HG03060 (cell line): ENCODE measurements around the gene ATG101.

ENCODE experiments used
- ATAC-seq: cut with Tn5 transposase; IDR thresholded peaks from one replicate; pipeline ENCODE4 v1.9.1; 2021; ENCODE audit warnings: low read depth, moderate number of reproducible peaks; ENCODE audit not compliant: unreplicated experiment

ATG101 gene, protein sequence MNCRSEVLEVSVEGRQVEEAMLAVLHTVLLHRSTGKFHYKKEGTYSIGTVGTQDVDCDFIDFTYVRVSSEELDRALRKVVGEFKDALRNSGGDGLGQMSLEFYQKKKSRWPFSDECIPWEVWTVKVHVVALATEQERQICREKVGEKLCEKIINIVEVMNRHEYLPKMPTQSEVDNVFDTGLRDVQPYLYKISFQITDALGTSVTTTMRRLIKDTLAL

DNA sequence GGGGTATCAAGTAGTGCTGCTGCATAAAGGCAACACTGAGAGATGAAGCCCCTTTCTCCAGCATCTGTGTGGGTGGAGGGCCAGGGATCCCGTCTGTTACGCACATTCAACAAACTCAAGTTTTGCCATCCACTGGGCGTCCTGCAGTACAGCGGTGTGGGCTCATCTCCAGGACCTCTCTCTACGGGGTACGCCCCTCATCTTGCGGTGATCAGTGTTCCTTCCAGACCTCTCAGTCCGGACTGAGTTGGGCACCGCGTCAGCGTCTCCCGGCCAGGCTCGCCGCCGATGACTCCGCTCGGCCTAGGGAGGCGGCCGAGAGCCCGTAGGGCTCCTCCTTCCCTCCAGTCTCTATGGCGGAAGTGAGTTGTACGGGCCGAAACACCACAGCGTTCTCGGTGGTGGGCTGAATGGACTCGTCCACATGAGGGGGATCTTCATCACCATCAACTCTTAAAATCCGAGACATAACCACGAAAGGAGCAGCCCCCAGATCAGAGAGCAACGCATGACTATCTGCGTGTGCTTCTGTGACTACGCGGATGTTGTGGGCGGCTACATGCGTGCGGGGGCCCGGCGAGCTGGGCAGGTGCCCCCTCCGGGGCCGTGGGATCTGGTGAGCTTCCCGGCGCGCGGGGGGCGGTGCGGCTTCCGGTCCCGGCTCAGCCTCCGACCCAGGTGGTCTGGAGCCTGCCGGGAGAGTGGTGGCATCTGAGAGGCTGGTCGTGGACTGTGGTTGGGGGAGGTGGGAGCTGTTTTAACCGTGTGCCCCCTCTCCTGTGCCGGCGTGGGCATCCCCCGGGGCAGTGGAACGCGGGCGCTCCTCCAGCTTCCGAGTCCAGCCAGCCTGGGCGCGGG lies at the start of gene ATG101:
Gene ATG101 (plus strand): TSS at position 652 of the 858 bp plus-strand sequence. CDS start 3,673 bp downstream, outside the sequence.
- ATAC-seq = peak; percentile 78

DNA sequence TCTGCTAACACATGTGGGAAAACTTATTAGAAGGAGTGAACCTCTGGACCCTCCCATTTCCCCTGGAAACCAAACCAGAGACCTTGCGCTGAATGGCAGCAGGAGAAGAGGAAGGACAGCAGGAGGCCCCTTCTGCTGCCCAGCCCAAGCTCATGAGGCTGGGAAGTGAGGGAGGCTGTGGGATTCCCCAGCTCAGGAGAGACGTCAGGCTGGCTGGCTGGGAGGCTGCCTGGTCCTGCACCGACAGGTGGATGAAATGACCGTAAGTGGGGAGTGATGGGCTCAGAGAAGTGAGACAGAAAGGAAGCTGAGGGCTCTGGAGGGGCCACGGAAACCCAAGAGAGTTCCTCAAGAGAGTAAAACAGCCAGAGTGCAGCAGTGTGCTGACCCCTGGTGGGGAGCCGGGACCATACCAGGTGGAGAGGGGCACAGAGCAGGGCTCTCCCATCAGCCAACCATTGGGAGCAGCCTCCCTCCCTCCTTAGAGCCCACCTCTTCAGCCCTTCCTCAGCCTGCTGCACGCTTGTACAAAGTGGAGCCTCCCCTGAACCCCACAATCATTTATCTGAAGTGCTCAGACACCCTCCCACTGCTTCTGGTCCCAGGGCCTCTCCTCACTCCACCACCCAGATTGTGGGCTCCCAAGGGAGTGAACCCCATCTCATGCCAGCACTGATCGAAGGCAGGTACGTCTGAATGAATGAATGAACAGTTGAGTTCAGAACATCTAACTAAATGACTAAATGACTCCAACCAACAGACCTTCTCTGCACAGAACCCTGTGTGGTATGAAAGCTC lies 49.0 kb upstream of the ATG101 start:
- no peak for ATAC-seq

DNA sequence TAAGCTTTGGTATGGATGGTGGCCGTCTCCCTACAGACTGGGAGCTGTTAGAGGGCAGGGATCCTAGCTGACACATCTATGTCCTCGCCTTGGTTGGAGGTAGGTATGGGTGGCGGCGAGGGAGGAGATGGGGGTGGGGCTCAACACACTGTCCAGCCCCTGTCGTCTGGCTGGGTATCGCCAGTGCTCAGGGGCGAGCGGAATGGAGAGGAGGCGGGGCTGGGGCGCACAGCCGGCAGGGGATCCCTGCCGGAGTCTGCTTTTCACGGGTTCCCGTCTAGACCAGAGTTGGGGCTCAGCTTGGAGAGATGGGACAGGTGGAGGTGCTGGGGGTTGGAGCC lies 47.0 kb upstream of the ATG101 start:
- no peak for ATAC-seq

DNA sequence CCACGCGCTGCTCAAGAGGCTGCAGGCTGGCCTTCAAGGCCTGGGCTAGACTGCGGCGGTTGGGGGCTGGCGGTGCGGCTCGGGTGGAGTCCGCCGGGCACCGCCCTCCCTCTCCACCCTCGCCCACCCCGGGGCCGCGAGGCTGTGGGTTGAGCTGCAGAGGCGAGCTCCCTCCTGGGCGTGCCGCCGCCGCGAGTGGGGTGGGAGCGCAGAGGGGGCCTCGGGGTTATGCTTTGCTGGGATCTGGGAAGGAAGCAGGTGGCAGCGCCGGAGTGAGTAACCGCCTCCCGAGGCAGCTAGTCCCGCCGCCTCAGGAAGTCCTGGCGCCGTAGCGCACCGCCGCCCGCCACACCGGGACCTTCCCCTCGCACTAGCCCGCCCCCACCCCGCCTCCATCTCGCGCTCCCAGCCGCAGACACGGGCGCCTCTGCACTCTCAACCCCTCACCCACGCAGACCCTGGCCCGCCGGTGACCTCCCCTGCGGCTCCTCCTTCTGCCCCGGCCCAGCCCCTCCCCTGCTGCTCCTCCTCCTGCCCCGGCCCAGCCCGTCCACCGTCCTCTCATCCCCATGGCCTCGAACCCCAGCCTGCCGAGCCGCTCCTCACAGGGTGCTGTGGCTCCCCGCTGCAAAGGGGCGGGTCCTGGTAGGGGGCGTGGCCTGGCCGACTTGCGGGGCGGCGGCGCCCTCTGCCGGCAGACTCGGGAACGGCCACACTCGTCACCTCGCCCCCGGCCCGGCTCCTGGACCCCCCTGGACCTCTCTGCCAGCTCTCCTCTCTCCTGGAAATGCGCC lies 46.4 kb upstream of the ATG101 start:
- no peak for ATAC-seq

DNA sequence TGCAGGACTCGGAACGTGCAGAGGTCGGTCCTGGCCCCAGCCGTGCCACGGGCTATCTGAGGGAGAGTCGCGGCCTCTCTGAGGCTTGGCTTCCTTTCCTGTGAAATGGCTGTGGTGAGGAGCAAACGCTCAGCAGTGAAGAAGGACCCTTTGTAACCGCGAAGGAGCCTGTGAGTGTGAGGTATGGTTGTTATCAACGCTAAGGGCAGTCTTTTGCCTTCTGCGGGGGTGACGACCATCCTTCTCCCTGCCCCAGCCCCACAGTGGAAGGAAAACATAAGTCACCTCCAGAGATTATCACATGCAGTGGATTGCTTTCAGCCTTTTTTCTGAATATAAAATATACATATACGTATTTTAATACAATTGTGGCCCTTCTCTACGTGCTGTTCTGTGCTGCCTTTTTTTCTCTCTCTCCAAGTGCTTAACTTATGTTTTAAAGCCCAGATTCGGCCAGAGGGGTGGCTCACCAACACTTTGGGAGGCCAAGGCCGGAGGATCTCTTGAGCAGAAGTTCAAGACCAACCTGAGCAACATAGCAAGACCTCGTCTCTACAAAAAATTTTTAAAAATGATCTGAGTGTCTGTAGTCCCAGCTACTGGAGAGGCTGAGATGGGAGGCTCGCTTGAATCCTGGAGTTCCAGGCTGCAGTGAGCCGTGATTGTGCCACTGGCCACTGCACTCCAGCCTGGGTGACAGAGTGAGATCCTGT lies 45.6 kb upstream of the ATG101 start:
- ATAC-seq = no peak

DNA sequence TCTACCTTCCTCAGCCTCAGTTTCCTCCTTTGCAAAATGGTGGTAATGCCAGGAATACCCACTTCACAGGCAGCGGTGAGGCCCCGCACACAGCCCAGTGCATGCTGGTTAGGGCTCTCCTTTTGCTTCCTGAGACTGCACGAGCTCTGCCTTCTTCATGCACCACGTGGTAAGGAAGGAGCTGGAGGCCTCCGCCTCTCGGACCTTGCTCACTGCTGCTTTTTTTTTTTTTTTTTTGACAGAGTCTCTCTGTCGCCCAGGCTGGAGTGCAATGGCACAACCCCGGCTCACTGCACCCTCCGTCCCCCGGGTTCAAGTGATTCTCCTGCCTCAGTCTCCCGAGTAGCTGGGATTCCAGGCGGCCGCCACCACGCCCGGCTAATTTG lies 44.9 kb upstream of the ATG101 start:
- ATAC-seq = no peak

DNA sequence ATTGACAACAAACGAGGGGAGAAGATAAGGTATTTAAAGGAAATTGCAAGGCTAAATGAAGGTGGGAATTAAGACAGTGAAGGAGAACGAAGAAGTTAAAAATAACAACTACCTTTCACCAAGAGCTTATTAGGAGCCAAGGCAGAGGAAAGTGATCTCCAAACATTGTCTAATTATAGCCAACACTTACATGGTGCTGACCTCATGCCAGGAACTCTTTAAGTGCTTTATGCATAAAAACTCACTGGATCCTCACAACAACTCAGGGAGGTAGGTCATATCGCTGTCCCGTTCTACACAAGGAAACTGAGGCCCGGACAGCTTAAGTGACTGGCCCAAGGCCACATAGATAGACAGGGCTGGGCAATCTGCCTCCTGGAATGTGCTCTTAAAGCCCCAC lies 43.5 kb upstream of the ATG101 start:
- ATAC-seq = no peak

DNA sequence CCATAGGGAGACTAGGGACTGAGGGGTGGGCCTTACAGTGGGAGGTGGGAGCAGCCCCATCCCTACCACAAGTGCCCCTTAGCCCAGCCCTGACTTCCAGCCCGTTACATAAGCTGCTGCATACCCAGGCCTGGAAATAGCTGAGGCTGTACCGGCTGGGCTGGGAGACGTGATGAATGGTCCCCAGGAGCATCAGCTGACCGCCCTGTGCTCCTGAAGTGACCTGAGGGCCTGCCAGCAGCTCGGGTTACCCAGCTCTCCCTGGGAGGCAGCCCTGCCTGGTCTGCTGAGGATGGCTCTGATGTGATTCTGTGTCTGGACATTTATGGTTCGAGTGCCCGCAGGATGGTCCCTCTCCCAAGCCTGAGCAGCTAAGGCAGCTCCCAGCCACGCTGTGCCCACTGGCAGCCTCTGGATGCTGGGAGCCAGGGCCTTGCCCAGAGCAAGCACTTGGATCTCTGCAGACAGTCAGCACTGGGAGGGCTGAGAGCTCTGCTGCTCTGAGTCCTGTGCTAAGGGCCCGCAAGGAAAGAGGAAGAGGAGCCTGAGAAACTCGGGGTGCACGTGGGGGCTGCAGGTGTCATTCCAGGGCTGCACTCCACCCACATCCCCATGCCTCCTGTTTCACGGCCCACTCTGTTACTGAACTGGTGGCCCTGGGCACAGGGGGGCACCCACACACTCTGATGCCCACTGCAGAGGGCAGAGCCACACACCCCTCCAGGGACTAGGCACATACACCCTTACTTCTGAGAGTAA lies 42.5 kb upstream of the ATG101 start:
- ATAC-seq = no peak

DNA sequence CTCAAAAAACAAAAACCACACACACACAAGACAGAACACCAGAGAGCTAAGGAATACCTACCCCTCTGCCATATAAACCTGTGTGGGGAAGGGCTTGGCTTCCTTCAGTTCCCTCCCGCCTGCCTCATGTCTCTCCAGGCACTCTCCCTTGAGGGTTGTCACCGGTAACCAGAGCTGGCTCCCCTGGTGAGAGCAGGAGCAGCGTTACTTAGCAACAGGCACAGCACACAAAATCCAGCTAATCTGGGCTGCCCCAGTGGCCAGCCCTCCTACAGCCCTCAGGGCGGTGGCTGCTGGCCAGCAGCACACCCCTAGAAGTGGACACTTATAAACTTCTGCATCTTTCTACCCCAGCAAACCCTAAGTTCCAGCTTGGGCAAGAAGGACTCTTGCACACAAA lies 40.1 kb upstream of the ATG101 start:
- no peak for ATAC-seq

DNA sequence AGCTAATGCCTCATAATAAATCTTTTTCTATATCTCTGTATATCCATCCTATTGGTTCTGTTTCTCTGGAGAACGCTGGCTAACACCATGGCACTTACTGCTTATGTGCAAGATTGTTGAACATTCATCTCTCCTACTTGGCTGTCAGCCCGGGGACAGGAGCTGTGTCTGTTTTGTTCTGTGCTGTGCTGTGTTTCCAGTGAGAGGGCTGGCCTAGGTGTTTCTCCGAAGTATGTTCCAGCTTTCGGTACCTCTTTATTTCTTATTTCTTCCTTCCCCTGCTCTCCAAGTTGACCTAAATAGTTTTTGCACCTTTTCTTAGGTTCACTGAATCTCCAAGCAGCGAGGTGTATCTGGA lies 37.4 kb upstream of the ATG101 start:
- ATAC-seq = no peak

DNA sequence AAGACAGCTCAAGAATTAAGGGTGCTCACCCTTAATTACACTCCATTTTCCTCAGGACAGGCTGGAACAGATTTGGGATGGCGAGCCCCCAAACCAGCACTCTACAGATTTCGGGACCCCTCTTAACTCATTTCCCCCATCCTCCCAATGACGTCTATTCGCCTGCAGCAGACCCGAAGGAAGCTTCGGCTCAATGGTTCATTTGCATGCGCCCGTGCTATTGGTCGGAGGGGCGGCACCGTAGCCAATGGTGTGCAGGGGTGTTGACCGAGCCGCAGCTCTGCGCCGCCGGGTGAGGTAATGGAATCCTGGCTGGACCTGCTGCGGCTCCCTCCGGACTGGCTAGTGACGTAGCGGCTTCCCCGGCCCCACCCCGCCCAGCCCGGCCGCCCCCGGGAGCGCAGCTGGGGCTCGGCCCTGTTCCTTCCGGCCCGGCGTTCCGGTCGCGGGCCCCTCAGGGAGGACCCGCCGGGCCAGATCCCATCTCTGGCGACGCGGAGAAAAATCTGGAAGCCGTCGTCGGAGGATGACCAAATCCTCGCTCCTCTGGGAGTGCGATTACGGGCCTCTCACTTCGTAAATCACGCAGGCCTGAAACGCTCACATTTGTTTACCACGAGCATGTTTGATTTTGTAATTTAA lies 36.9 kb upstream of the ATG101 start:
- ATAC-seq = peak; percentile 80

DNA sequence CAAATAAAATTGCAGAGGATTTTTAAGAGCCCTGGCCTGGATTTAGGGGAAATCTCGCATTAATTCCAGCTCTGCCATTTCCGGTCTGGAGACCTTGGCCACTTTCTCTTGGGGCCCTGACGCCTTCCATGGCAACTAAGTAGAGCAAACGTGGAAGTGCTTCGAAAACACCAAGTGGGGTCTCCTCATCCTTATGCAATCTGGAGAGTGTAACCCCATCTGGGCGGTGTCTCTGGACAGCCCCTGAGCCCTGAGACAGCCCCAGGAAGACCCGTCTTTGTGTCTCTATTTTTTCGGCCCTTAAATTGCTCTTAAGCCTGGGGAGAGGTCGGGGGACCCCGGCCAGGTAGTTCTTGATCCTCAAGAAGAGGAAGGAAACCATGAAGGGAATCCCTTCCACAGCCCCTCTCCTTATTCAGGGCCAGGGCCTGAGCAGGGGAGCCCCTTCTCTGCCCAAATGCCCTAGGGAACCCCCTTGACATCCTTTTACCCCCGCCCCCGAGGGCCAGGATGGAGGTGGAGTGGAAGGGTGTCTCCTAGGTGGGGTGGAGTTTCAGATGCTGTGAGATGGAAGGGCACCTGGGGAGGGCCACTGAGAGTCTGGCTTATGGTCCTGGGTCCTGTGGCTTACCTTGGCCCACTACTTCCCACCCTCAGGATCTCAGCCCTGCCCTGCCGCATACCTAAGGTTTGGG lies 36.2 kb upstream of the ATG101 start:
- no peak for ATAC-seq

DNA sequence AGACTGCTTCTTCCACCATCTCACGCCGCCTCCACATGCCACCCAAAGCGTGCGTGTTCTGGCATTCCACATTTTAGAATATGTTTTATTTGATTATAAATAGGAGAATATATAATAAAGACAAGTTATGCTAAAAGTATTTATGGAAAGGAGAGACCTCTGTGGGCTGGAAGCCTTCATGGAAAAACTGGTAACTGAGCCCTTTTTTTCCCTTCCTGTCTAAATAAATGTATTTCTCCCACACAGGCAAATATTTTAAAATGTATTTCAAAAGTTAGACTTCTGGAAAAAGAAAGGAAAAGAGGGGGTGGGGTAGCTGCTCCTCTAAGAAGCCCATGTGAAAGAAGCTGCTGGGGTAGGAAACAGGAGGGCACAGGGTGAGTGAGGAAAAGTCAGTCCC lies 34.6 kb upstream of the ATG101 start:
- ATAC-seq = no peak

DNA sequence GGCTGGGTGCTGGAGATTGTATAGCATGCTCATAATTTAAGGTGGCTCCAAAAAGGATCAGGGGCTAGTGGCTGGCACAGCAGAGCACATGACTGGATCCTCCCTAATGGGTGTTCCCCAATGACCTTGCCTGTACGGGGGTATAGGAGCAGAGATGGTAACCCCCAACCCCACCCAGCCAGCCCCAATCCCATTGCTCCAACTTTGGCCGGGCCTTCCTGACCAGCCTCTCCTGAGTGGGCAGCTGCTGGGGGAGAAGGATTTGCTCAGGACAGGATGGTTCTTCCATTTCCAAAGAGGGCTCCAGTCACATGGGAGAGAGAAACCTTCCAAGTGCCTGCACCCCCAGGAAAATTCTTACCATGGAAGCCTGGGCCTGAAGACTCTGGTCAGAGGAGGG lies 33.9 kb upstream of the ATG101 start:
- no peak for ATAC-seq

DNA sequence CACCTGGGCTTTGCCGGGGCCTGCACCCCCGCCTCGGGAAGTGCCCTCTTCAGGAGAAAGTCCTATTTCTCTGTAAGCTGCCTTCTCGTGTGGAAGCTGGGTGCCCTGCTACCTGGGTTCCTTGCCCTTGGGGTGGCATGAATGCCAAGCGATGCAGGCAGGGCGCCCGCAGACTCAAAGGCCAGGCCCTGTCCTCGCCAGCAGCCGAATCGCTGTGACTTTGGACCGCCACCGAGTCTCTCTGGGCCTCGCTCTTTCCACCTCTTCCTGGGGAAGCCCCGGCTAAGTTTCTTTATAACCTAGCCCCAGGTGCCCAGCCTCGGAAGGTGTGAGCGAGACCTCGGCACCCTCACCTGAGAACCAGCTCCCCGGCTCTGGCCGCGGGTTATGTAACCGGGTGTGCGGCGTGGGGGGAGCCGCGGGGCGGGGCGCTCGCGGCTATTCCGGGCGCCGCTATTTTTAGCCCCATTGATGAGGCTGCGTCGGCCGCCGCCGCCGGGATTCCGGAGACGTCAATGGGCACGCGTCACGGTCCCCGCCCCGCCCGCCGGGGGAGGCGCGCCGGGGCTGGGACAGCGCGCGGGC lies 33.1 kb upstream of the ATG101 start:
- no peak for ATAC-seq

DNA sequence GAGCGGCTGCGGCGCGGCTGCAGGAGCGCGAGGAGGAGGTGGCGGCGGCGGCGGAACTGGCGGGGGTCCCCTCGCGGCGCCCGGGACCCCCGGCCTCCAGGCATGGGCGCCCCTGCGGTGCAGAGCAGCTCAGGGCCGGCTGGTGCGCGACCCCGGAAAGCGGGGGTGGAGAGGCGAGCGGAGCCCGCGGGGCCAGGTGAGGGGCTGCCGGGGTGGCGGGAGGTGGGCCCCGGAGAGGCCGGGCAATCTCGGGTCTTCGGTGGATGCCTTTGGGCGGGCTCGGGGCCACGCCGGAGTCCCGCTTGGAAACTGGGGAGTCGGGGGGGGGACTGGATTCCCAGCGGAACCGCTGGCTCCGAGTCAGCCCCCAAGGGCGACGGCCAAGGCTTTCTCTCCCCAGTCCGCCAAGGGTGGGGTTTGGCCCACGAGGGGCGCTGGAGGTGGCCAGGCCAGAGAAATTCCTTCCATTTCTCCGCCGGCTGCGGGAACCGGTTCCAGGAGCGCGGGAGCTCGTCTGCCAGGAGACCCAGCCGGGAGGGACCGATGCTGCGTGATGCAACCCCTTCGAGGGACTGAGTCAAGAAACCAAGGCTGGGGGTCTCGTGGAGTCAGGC lies 32.4 kb upstream of the ATG101 start:
- ATAC-seq = no peak

DNA sequence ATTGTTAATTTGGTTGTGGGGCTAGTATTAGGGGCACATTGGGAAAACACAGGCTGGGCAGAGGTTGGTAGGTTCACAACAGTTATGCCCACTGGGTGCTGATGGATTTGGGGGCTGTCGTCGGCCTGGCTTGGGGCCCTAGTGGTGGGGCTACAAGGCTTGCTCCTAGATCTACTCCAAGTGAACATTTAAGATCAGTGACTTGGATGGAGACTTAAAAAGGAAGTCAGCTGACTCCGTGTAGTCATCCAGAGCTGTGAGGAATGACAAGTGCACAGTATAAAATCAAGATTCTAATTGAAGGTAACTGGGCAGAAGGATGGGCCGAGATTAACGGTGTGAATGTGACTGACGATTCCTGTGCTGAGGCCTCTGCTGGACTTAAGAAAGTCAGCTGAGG lies 31.3 kb upstream of the ATG101 start:
- ATAC-seq = no peak

DNA sequence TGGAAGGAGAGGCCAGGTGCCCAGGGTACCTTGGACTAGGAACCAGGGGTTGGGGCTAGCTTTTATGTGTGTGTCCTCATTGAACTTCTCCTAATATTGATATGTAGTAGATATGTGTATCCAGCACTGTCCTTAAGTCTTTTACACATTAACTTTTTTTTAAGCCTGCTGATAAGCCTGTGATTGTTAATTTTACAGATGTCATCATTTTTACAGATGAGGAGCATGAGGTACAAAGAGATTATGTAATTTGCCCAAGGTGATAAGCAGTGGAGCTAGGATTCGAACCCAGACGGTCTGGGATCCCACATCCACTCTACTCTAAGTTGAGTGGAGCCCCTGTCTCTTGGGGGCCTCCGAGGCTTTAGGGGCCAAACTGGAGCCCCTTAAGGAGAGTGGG lies 28.7 kb upstream of the ATG101 start:
- no peak for ATAC-seq
